ENCODE data around the gene PCDHGB5. TPM values are rescaled to one million over a fixed set of nuclear protein-coding genes. Genes with fewer than 3 reads are reported as not detected.
"Not testable (repeated sequence)": the region's sequence is repeated elsewhere in the genome, so short reads cannot be mapped to it uniquely, and the experiment has no call there.

Gene PCDHGB5
- total and polyA plus RNA-seq, 2 donors from 2014 or later: 0.82 to 12.3 TPM

DNA sequence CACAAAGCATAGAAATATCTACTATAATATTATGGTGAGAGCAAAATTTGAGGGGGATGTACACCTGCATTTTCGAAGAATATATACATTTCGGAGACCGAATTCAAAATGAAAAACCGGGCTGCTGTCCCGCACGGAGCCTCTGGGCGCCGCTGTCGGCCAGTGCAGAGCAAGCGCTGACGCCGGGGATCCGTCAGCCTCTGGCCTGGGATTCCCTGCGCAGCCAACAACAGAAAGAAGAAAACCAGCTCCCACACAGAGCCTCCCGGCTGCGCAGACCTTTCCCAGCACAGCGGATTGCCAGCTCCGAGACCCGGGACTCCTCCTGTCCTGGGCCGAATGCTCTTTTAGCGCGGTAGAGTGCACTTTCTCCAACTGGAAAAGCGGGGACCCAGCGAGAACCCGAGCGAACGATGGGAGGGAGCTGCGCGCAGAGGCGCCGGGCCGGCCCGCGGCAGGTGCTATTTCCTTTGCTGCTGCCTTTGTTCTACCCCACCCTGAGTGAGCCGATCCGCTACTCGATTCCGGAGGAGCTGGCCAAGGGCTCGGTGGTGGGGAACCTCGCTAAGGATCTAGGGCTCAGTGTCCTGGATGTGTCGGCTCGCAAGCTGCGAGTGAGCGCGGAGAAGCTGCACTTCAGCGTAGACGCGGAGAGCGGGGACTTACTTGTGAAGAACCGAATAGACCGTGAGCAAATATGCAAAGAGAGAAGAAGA, 10.2 kb downstream of the PCDHGB5 start, which contains the start of gene PCDHGB6:
Gene PCDHGB6, plus strand, starts transcription at position 232 of the 716 bp plus-strand sequence. Its CDS starts 182 bp downstream, at position 414.
- H3K9ac ChIP-seq (ENCODE audit: low read length in 3 of 3); H3K4me1 ChIP-seq (ENCODE audit: control insufficient read depth in 2 of 3, insufficient read depth in 2 of 3, low read depth in 1 of 3, low read length in 3 of 3); H3K4me3 ChIP-seq (ENCODE audit: low read length in 3 of 3); FAIRE-seq; H3K36me3 ChIP-seq (ENCODE audit: control insufficient read depth in 2 of 3, insufficient read depth in 3 of 3, low read length in 3 of 3); H3K27me3 ChIP-seq (ENCODE audit: control insufficient read depth, insufficient read depth, low read length); H3K27ac ChIP-seq (ENCODE audit: low read depth in 2 of 2, low read length in 2 of 2); intact Hi-C loops (cut with DNase I): not testable (repeated sequence)
- TF ChIP-seq, protein P1, sequence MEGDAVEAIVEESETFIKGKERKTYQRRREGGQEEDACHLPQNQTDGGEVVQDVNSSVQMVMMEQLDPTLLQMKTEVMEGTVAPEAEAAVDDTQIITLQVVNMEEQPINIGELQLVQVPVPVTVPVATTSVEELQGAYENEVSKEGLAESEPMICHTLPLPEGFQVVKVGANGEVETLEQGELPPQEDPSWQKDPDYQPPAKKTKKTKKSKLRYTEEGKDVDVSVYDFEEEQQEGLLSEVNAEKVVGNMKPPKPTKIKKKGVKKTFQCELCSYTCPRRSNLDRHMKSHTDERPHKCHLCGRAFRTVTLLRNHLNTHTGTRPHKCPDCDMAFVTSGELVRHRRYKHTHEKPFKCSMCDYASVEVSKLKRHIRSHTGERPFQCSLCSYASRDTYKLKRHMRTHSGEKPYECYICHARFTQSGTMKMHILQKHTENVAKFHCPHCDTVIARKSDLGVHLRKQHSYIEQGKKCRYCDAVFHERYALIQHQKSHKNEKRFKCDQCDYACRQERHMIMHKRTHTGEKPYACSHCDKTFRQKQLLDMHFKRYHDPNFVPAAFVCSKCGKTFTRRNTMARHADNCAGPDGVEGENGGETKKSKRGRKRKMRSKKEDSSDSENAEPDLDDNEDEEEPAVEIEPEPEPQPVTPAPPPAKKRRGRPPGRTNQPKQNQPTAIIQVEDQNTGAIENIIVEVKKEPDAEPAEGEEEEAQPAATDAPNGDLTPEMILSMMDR (IDR thresholded peaks at IDR 0.05; ENCODE audit: borderline replicate concordance, extremely low read depth, insufficient read depth): peak; percentile 27
- peaks cover 3 to 61% (median 22%) of the 10 kb centered on the region in 3 donors for H3K9me3 ChIP-seq (ENCODE audit: control insufficient read depth in 2 of 3, insufficient read depth in 1 of 3, low read length in 3 of 3)
- DNase-seq: peak in 3 of 5 donors; percentile 55 to 61 (median 57)

DNA sequence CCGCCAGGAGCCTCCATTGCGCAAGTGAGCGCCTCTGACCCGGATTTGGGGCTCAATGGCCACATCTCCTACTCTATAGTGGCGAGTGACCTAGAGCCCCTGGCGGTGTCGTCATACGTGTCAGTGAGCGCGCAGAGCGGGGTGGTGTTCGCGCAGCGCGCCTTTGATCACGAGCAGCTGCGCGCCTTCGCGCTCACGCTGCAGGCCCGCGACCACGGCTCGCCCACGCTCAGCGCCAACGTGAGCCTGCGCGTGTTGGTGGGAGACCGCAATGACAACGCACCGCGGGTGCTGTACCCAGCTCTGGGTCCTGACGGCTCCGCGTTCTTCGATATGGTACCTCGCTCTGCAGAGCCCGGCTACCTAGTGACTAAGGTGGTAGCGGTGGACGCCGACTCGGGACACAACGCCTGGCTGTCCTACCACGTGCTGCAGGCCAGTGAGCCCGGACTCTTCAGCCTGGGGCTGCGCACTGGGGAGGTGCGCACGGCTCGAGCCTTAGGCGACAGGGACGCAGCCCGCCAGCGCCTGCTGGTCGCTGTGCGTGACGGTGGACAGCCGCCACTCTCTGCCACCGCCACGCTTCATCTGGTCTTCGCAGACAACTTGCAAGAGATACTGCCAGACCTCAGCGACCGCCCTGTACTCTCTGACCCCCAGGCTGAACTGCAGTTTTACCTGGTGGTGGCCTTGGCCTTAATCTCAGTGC, 12.0 kb downstream of the PCDHGB5 start:
- DNase-seq: no peak

DNA sequence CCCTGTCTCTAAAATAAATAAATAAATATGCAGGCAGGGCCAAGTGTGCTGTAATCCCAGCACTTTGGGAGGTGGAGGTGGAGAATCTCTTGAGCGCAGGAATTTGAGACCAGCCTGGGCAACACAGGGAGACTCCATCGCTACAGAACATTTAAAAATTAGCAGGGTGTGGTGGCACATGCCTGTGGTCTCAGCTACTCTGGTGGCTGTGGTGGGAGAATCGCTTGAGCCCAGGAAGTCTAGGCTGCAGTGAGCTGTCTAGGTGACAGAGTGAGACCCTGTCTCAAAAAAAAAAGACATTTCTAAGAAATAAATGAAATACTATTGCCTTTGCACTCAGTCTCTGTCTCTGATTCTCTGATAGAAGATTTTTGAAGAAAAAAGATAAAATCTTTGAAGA, 13.8 kb downstream of the PCDHGB5 start:
- no peak for FAIRE-seq
- intact Hi-C loops (cut with DNase I): no loop called here
- H3K4me3 ChIP-seq (ENCODE audit: low read length in 3 of 3): no peak overlapping the region

More for the DNA sequence above, 12.0 kb downstream of the PCDHGB5 start:
- no peak for FAIRE-seq
- intact Hi-C loops (cut with DNase I): no loop called here
- no peak overlapping the region for H3K9ac ChIP-seq (ENCODE audit: low read length in 3 of 3)
- H3K4me1 ChIP-seq (ENCODE audit: control insufficient read depth in 2 of 3, insufficient read depth in 2 of 3, low read depth in 1 of 3, low read length in 3 of 3): no peaks in the 10 kb centered on the region
- H3K4me3 ChIP-seq (ENCODE audit: low read length in 3 of 3): no peak overlapping the region
- no peaks in the 10 kb centered on the region for H3K27me3 ChIP-seq (ENCODE audit: control insufficient read depth, insufficient read depth, low read length)
- TF ChIP-seq, protein P1 (IDR thresholded peaks at IDR 0.05; ENCODE audit: borderline replicate concordance, extremely low read depth, insufficient read depth): no peak
- peaks cover 0 to 59% (median 27%) of the 10 kb centered on the region in 3 donors for H3K9me3 ChIP-seq (ENCODE audit: control insufficient read depth in 2 of 3, insufficient read depth in 1 of 3, low read length in 3 of 3)
- no peaks in the 10 kb centered on the region for H3K36me3 ChIP-seq (ENCODE audit: control insufficient read depth in 2 of 3, insufficient read depth in 3 of 3, low read length in 3 of 3)
- H3K27ac ChIP-seq (ENCODE audit: low read depth in 2 of 2, low read length in 2 of 2): no peak overlapping the region

More for the DNA sequence above, 13.8 kb downstream of the PCDHGB5 start:
- TF ChIP-seq, protein P1 (IDR thresholded peaks at IDR 0.05; ENCODE audit: borderline replicate concordance, extremely low read depth, insufficient read depth): no peak
- Histone ChIP-seq H3K9me3 (ENCODE audit: control insufficient read depth in 2 of 3, insufficient read depth in 1 of 3, low read length in 3 of 3) (peaks cover 1 to 50% (median 25%) of the 10 kb centered on the region in 3 donors), H3K27ac (ENCODE audit: low read depth in 2 of 2, low read length in 2 of 2) (no peak overlapping the region), H3K27me3 (ENCODE audit: control insufficient read depth, insufficient read depth, low read length) (no peaks in the 10 kb centered on the region), H3K36me3 (ENCODE audit: control insufficient read depth in 2 of 3, insufficient read depth in 3 of 3, low read length in 3 of 3) (no peaks in the 10 kb centered on the region), H3K4me1 (ENCODE audit: control insufficient read depth in 2 of 3, insufficient read depth in 2 of 3, low read depth in 1 of 3, low read length in 3 of 3) (no peaks in the 10 kb centered on the region), H3K9ac (ENCODE audit: low read length in 3 of 3) (no peak overlapping the region)
- DNase-seq: no peak

Data from kidney (tissue), 14 donors.